Sciatic nerve (tissue), 2 donors: Measurements from ENCODE around the gene DDIT3. TPM values are rescaled to one million over a fixed set of nuclear protein-coding genes. Genes with fewer than 3 reads are reported as not detected.

ENCODE experiments used
- ATAC-seq: fragments of 200-7000 bp; cut with Tn5 transposase; one replicate; pipeline ENCODE4 v1.9.1; 2020; ENCODE audit warnings: mild to moderate bottlenecking, moderate library complexity
- DNase-seq: peaks from one replicate; pipeline ENCODE4 v3.0.0-alpha.2; 2020; ENCODE audit warnings: low spot score
- intact Hi-C: fragments of 100-400 bp; cut with DNase I; formaldehyde crosslinking; loops from one replicate; pipeline ENCODE4 v1.14.2; 2022
- total RNA-seq: library from RNA; stranded (reverse); fragmentation: NEBNext Ultra II Directional; extraction: Animal tissue kit (Norgen Biotek cat#: 25700); gene quantifications from one replicate; pipeline ENCODE4 v1.2.1, GENCODE V29; 2021
- donor health status: DM: no; HTN: no; CAD: no.
- donor health status: DM: no; HTN: no; CAD: no.

The DDIT3 gene
- total RNA-seq, 1 donor from 2014 or later: 34.0 TPM

DNA sequence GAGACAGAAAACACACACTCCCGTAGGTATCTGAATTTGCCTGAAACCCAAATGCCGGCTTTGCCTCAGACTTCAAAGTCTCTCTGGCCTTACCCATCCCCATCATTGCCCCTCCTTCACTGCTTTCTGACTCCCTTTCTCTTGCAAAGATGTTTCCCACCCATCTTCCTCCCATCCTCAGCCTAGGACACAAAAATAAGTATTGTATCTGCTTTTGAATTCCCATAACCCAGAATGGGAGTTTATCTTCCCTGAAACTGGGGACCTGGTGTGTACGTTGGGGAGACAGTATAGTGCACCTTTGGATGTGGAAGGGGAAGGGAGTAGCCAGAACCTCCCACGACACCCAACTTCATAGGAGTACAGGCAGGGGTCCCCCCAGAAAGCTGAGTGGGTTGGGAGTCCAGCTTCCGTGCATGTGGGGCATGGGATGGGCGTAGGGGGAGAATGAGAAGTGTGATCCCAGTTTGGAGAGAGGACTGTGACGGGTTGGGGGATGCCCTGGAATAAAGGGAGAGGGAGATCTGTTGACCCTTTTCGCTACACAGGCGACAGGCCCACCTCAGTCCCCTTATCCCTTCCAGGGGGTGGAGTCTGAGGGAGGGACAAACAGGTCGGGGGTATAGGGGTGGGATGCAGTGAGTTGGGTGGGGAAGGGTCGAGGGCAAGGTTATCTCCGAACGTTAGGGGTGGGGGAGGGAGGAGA, 29.0 kb upstream of the DDIT3 start:
- DNase-seq (no peak), ATAC-seq (no peak)
- intact Hi-C loops: no loop called here

GRCh38 chr12:57548488-57548887, 28.2 kb upstream of the DDIT3 start:
- intact Hi-C loops: no loop called here
- DNase-seq (no peak), ATAC-seq (no peak)

DNA sequence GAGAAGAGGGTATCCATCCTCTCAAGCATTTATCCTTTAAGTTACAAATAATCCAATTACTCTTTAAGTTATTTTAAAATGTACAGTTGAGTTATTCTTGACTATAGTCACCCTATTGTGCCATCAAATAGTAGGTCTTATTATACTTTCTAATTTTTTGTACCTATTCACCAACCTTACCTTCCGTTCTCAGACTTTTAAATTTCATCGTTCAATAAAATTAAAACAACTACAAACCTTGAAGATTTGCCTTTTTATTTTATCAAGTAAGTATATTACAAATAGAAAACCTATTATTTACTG, 27.6 kb upstream of the DDIT3 start:
- no peak for DNase-seq
- intact Hi-C loops: no loop called here
- no peak for ATAC-seq

DNA sequence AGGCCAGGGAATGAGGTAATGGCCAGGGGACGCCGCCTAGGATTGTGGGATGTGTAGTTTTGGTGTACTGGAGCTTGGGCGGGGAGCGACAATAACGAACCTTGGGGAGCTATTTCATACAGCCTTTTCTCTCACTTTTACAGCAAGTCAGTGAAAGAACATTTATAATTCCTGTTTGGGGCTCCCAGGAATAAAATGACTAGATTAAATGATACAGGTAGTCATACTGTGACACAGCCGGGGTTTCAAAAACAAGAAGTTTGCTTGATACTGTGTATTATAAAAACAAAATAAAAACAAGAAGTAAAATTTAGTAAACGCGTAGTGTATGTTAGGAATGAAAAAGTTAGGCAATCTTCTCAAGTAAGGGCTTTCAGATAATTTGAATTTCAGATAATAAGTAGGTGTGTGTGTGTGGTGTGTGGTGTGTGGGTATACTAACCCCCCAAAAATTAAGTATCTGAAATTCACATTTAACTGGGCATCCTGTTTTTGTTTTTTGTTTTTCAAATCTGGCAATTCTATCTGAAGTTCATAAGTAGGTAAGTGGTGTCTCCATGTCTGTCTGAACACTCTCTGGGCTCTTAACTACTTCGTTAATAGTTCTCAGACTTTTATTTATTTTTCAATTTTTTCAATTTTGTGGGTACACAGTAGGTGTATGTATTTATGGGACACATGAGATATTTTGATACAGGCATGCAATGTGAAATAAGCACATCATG, 27.1 kb upstream of the DDIT3 start:
- ATAC-seq: no peak
- DNase-seq: no peak
- intact Hi-C loops: no loop called here

- intact Hi-C loops: no loop called here
- ATAC-seq (peak; percentile 99), DNase-seq (peak; percentile 96)
Measured at GRCh38 chr12:57546438-57547287, 26.3 kb upstream of the DDIT3 start, which contains the start of gene DCTN2. TSS of gene DCTN2 (minus strand) at chr12:57547192. CDS start at chr12:57547063, 129 bp downstream.

DNA sequence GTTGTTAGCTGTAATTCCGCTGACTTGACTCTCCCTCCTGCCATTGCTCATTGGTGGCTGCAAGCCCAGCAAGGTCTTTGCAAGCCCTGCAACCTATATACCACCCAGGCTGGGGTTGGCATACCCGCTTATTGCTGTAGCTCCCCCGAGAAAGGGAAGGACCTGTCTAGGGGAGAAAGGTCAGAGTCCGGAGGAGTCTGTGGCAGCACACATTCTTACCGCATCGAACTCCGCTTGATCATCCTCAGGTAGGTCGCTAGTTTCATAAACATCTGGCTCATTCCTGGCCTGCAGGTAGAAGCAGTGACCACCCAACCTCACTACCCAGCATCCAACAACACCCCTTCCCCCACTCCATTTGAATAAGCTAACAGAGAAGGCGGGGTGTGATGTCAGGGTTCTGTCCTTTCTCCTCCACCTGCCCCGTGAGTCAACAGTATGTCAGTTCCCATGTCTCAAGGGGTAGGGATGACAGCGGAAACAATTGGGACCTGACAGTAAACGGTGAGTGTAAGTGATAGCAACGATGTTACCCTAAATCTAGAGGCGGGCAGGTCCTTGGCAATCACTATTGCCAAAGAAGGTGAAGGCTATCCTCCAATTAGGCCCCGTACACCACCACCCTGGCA, 25.6 kb upstream of the DDIT3 start:
- intact Hi-C loops: no loop called here
- no peak for DNase-seq
- no peak for ATAC-seq

DNA sequence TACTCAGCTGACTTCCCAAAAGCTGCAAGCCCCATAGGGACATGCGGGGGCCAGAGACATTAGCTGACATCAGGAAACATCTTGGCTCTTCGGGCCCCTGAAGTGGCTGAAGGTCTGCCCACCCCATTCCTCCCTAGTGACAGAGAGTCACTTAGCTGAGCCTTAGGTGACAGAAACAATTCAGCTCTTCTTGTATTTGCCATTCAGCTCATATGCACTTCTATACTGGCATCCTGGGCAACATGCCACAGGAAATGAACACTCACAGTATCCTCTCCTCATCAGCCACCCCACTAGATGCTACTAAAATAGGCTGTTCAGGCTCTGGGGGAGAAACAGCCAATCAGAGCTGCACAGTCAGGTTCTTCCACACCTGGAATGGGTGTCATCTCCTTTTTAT, 23.3 kb upstream of the DDIT3 start:
- intact Hi-C loops: no loop called here
- DNase-seq: no peak
- ATAC-seq: no peak

- intact Hi-C loops: no loop called here
- no peak for DNase-seq
- ATAC-seq: no peak
Measured at GRCh38 chr12:57541717-57542116, 21.4 kb upstream of the DDIT3 start.

DNA sequence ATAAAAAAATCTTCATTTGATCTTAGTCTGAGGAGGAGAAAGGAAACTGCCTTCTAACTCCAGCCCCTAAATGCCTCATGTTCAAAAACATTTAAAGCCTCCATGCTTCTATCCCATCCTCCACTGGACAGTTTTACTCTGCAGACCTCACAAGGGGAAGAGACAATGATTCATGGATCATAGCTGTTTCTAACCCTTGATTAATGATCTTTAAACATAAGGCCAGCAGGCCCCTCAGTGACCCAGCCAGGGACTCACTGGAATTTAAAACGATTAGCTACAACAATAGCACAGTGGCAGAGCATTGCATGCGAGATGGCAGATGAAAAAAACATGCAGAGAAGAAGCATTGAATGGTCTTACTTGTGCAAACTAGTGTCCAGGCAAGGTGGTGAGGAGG, 20.7 kb upstream of the DDIT3 start:
- intact Hi-C loops: no loop called here
- DNase-seq: no peak
- no peak for ATAC-seq

- ATAC-seq (no peak), DNase-seq (no peak)
- intact Hi-C loops: no loop called here
Measured at GRCh38 chr12:57539134-57539768, 18.9 kb upstream of the DDIT3 start.

GRCh38 chr12:57536597-57536942, 16.3 kb upstream of the DDIT3 start:
- ATAC-seq: no peak
- DNase-seq: no peak
- intact Hi-C loops: no loop called here

DNA sequence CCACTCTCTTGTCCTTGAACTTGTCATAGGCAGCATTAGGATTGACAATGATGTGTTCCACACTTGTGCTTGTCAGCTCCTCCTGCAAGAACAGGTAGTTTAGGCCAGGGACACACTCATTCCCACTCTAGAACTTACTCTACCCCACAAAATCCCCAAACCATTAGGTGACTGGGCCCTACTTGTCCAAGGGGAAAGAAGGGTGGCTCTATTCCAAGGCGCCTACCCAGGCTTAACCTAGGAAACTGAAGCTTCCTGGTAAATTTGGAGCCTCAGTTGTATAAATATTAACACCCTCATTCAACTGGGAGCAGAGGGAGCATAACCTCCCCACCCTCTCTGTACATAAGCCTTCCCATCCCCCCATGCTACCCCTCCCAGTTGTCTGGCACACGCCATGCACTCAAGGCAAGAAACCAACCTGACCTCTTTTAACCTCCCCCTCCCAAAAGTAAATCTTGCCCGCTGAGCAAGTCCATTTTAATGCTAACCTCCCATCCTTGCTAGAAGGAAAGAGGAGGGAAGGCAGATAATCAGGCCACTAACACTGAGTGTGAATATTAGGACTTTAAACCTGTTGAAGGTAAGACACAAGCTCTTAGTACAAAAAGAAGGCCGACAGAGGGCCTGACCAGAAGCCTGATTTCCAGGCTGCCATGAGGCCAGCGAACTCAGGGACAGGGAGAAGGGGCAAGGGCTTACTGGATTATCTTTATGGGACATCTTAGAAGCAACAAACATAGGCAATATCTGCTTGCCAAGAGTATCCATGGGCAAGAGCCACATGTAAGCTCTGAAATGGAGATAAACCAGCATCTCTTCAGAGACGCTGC, 15.7 kb upstream of the DDIT3 start:
- DNase-seq (no peak), ATAC-seq (no peak)
- intact Hi-C loops: no loop called here

- ATAC-seq: no peak
- intact Hi-C loops: no loop called here
Measured at GRCh38 chr12:57534991-57535543, 14.8 kb upstream of the DDIT3 start.

DNA sequence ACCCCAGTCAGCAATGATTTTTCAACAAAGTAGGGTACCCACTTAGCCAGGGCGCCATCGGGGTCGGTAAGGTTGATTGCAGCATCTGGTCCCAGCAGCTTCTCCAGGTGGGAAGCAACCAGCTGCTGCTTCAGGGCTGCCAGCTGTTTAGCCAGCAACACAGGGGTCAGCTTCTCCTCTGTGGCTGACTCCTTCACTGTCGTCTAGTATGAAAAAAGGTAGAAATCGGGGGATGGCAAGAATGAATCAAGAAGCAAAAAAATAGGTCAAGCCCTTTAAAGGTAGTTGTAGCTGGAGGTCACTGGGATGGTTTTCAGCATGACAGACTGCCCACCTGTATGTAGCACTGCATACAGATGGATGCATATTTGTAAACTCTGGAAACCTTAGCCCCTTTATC, 13.9 kb upstream of the DDIT3 start:
- DNase-seq (no peak), ATAC-seq (no peak)
- intact Hi-C loops: no loop called here

More at GRCh38 chr12:57534991-57535543, 14.8 kb upstream of the DDIT3 start:
- DNase-seq: no peak

- no peak for DNase-seq
- intact Hi-C loops: no loop called here
- no peak for ATAC-seq
Measured at GRCh38 chr12:57533108-57533507, 12.8 kb upstream of the DDIT3 start.

DNA sequence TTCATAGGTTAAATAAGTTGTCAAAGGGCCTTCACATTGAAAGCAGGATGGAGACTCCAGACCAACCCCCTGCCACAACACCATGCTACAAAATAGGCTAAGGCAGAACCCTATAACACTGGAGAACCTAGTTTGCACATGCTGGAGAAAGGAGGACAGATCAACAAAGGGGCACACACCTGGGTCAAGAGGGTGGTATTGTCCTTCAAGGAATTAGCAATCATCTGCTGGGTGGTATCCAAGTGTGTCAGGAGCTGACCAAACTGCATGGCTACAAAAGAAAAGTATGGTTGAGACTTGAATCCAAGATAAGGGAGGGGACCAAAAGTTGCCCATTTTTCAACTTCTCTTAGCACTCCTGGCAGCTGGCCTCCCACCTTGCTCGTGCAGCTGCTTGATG, 11.5 kb upstream of the DDIT3 start:
- no peak for DNase-seq
- no peak for ATAC-seq
- intact Hi-C loops: no loop called here

DNA sequence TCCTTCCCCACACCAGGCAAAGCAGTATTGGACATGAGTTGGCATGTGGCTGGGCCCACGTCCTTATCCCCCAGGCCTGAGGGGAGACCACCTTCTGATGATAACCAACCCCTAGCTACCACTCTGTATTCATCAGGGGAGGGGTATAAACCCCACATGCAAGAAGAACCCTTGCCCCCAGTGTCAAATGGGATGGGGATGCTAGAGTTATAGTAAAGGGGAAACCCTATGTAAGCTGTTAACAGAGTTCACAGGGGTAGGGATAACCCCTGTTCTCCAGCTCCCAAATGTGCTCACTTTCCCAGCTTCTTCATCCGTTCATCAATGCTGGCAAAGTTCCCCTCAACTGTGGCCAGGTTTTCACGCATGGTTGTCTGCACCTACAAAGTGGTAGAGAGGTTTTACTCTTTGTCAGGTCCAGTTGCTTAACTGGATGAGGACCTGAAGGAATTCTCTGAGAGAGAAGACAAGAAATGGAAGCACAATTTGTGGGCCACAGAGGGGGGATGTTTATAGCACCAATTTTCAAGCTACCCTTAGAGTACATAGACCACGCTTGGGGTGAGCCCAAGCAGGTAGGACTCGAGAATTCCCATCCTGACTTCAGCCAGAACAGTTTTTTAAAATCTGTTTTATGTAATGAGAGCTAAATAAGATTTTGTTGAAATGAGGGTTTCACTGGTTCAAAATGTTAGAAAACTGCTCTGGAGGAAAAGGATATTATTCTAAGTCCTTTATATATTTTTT, 10.3 kb upstream of the DDIT3 start:
- DNase-seq (no peak), ATAC-seq (no peak)
- intact Hi-C loops: no loop called here
